Hematopoietic multipotent progenitor cell (in vitro differentiated cells): ENCODE measurements around the gene TMEM244. TPM values are rescaled to one million over a fixed set of nuclear protein-coding genes. Genes with fewer than 3 reads are reported as not detected.
A peak's percentile ranks its signal among the peaks of the same experiment; 100 is the strongest.
"Not testable (repeated sequence)": the region's sequence is repeated elsewhere in the genome, so short reads cannot be mapped to it uniquely, and the experiment has no call there.

Experiments used
- DNase-seq, 3 donors: peaks; one replicate each; pipeline ENCODE4 v3.0.0-alpha.2; 2011 to 2015; ENCODE audit warnings: low read depth in 2 of 3, low spot score in 2 of 3
- total RNA-seq: library from RNA; depleted of rRNA; stranded (reverse); fragments of >200 nt; gene quantifications from one replicate; pipeline ENCODE4 v1.2.3, GENCODE V29; 2012

TMEM244 gene
- total RNA-seq, 1 donor = not detected

- no peak for DNase-seq
These were observed 10.1 kb upstream of the TMEM244 start for GRCh38 chr6:129871221-129871620.

- DNase-seq = no peak
These were observed 6.3 kb upstream of the TMEM244 start for GRCh38 chr6:129867403-129867802.

- no peak for DNase-seq
These were observed 5.6 kb upstream of the TMEM244 start for GRCh38 chr6:129866688-129867087.

GRCh38 chr6:129866256-129866655, 5.1 kb upstream of the TMEM244 start:
- DNase-seq = no peak

- no peak for DNase-seq
These were observed 3.9 kb upstream of the TMEM244 start for GRCh38 chr6:129865013-129865412.

GRCh38 chr6:129863664-129864063, 2.5 kb upstream of the TMEM244 start:
- no peak for DNase-seq

DNA sequence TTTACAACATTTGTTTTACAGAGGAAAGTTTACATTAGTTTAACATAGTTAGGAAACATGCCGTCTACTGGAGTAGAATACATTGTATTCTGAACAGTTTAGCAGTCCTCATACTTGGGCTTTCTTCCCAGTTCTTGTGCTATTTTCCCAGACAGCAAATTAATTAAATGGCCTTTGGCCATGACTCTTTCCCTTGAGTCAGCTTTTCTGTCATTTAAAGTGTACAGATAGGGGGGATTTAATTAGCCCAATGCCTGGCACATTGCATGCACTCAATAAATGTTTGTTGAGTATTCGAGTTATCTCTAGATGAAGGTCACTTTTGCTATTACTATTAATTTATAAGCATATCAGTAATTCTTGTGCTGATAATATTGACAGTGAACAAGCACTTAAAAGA, 1.6 kb downstream of the TMEM244 start:
- no peak for DNase-seq

GRCh38 chr6:129857838-129858237, 3.3 kb downstream of the TMEM244 start:
- DNase-seq = no peak

- no peak for DNase-seq
These were observed 7.0 kb downstream of the TMEM244 start for GRCh38 chr6:129853996-129854711.

DNA sequence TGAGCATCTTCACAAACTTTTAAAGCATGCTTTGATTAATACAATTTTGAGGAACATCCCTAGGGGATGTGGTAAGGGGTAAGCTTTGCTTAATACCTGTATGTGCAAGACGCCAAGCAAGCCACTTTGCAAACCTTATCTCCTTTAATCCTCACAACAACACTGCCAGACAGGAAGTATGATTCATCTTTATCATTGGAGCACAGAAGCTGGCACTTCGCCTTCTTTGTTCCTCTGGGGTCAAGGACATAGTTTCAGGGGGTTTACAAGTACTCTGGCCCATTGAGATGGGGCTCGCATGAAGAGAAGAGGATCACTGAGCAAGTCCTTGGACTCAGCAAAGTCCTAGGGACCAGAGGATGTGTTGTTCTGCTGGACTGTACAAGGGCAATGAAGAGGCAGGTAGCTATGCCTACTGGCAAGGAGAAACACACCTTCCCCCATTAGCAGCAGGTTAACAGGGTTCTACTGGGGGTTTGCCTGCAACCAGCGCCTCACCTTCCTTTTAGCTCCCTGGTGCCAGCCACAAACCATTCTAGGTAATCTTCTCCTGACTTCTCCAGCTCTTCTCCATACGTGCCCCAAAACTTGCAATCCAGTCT, 8.8 kb downstream of the TMEM244 start:
- peak in 2 of 3 donors; percentile 48 to 60 for DNase-seq

DNA sequence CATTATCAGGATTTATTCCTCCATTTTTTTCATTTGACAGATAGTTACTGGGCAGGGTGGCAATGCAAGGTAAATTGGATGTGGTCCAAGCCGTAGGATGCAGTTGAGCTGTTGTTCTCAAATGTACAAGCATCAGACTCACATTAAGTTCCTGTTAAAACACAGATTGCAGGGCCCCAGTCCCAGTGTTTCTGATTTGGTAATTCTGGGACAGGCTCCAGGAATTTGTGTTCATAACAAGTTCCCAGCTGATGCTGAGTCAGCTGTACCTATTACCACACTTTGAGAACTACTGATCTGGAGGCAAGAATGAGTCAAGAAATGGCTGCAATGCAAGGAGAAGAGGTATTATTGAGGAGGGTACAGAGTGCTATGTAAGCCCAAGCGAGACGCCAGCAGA, 11.7 kb downstream of the TMEM244 start:
- DNase-seq = no peak

DNA sequence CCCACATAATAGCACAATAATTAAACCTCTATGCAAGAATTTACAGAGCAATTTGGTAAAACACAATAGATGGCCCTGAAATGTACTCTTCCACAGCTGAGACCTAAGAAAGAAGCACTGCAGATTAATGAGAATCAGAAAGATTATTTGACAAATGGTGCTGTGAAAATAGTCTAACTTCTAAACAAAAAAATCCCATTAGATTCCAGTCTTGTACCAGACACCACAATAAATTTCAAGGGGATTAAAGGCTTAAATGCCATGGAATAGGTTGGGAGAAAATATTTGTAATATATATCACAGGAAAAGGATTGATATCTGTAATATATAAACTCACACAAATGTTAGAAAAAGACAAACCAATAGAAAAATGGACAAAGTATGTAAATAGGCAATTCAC, 14.4 kb downstream of the TMEM244 start:
- no peak for DNase-seq

DNA sequence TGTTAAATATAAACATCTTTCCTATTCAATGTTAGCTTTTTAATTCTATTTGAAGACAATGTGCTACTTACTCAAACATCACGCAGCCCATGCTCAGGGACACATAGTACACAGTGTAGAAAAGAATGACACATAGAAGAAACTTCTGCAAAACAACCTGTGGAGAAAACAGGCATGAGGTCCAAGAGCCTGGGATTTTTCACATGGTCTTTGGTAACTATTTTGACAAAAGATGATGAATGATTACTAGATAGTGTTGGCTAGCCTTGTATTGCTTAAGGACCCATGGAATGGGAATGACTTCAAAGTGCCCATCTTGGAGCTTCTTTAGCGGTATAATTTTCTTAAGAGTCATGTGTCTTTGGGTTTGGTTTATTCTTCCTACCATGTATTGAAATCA, 15.4 kb downstream of the TMEM244 start:
- no peak for DNase-seq

- no peak for DNase-seq
These were observed 16.8 kb downstream of the TMEM244 start for GRCh38 chr6:129844118-129844891.

- DNase-seq = no peak
These were observed 17.5 kb downstream of the TMEM244 start for GRCh38 chr6:129843573-129843972.

- peak in 1 of 3 donors; percentile 4 for DNase-seq
These were observed 18.2 kb downstream of the TMEM244 start for GRCh38 chr6:129842881-129843409.

DNA sequence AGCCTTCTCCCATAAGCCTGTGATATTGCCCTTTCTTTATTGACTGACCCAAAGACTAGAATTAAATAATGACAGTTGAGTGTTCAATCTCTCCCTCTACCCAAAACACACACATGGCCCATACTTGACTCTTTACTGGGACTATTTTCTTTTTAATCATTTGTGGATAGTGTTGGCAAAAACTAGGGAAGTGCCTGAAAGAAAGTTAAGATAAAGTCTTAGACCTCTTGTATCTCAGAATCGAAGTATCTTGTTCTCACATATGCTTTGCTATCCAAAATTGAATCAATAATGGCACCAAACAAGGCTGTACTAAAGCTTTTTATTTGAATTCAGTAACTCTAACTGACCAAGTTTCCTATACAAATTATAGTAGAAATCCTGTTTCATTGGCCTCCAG, 19.0 kb downstream of the TMEM244 start:
- no peak for DNase-seq

DNA sequence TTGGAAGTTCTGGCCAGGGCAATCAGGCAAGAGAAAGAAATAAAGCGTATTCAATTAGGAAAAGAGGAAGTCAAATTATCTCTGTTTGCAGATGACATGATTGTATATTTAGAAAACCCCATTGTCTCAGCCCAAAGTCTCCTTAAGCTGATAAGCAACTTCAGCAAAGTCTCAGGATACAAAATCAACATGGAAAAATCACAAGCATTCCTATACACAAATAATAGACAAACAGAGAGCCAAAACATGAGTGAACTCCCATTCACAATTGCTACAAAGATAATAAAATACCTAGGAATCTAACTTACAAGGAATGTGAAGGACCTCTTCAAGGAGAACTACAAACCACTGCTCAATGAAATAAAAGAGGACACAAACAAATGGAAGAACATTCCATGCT, 21.6 kb downstream of the TMEM244 start:
- not testable (repeated sequence) for DNase-seq

- DNase-seq = no peak
These were observed 25.4 kb downstream of the TMEM244 start for GRCh38 chr6:129835691-129836090.

- no peak for DNase-seq
These were observed 28.8 kb downstream of the TMEM244 start for GRCh38 chr6:129832299-129832698.

DNA sequence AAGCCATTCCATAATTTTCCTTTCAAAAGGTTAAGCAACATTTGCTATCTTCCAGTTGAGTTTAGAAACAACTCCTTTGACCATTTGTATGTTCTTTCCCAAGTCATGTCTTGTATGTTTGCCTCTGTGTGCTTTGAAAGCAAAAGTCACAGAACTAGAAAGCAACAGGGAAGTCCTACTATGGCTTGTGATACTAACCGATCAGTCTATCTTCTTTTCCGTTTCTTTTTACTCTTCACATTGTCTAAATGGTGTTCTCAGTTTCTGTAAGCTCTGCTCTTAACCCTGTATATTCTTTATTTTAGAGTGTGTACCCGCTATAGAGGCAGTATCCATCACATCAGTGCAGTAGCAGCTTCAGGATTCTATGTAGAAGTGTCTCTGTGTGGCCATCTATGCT, 32.9 kb downstream of the TMEM244 start:
- DNase-seq = no peak

DNA sequence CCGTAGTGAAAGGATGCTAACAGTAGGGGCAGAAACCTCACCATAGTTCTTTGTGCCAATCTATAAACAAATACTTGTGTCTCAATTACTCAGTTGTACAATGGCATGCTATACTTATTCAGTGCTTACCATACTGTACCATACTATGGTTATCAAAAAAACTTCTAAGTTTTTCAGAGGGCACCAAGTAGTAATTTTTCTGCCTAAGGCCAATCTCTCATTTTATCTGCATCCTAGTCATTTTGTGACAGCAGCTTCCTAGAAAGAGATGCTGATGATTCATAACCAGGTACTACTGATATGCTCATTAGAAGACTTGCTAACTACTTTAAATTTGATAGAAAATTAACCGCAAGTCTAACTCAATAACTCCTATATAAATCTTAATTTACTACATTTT, 42.9 kb downstream of the TMEM244 start:
- no peak for DNase-seq
